Stimulated activated CD8-positive, alpha-beta memory T cell treated with anti-CD3 and anti-CD28 coated beads, Interleukin-15, amount 100 ng/mL, for 24 hours (primary cell): Measurements from ENCODE around the gene STX8.
"Not testable (repeated sequence)": the region's sequence is repeated elsewhere in the genome, so short reads cannot be mapped to it uniquely, and the experiment has no call there.

Experiments used
- DNase-seq: peaks from one replicate; pipeline ENCODE4 v3.0.0-alpha.2; 2020; ENCODE audit warnings: low read depth

STX8 gene

DNA sequence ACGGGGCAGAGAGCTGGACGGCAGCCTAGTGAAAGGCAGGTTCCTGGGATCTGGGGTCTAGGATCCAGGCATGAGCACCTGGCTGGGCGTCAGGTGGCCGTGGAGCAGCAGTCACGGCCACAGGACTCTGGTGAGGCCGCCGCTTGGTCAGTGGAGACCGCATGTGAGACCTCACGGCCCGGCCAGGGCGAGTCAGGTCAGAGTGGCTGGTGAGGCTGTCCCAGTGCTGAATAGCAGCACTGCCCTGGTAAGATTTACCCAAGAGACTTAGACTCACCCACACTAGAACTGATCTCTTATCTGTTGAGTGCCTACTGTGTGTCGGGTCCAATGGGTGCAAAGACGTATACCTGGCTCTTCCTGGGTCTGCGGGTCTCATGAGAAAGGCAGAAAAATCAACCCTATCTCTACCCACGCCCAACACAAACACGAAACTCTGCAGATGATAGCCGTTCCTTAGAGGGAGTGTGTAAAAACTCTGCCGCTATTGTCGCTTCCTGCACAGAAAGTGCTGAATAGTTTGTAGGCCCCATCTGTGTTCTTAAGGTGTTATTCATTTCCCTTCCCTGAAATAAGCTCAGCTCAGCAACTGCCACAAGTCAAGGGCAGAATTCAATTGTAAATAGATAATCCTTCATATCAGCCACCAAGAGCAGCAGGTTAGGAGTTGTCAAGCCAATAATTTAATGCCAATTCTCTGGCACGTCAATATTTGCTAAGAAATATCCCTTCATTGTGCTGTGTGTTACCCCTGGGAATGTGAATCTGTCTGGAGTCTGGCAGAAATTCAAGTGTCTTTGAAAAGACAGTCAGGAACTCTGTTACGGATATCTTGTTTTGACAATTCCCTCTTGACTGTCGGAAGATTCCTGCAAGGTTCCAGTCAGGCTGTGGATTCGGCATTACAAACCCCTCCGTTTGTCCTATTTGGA, 314.3 kb downstream of the STX8 start:
- no peak for DNase-seq

DNA sequence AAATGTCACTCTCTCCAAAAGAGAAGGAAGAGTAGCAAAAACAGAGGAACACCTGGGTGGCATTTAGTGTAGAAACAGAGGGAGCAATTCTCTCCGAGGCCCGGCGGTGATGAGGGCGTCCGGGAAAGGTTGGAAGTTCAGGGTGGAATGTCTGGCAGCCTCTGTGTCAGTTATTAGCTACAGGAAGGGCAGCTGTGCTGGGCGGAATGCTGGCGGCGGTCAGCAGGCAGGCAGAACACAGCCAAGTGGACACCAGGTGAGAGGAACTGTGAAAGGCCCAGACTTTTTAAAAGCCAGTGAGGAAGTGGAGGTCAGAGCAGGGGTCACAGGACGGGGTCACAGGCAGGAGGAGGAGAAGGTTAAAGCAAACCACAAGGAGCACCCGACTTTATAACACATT, 316.2 kb downstream of the STX8 start:
- DNase-seq: no peak

DNA sequence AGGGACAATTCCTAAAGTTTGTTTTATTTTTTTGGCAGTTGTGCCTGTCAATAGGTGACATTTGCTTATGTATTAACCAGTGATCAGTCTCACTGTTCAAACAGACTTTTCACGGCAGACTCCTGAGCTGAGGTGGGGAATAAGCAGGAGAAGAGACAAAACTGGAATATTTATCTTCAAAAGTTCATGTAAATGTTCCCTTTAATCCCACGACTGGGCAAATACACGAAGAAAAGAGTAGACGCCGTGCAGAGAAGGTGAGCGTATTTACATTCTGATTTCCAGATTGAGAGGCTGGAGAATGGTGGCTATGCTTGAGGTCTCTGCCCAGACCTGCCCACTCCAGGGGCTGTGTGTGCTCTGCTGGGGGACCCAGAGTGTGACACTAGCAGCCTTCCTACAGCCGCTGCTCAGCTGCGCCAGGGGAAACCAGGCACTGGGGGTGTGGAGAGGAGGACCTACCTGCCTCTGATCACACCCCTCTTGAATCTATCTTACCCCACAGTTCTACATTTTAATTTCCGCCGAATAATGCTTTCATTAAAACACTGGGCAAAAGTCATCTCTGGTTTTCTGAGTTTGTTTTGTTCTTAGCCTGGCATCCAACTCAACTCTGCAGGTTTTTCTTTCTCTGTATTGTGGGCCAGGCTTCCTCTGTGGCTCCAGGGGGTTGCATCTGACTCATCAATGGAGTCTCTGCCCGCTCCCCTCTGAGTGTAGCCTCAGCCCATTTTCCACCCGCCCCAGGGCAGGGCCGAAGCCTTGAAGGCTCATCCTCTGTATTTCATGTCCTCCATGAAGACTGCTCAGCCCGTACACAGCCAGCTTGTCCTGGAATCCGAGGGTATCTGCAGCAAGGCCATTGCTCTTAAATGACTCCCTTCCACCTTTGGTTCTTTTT, 317.3 kb downstream of the STX8 start:
- no peak for DNase-seq

DNA sequence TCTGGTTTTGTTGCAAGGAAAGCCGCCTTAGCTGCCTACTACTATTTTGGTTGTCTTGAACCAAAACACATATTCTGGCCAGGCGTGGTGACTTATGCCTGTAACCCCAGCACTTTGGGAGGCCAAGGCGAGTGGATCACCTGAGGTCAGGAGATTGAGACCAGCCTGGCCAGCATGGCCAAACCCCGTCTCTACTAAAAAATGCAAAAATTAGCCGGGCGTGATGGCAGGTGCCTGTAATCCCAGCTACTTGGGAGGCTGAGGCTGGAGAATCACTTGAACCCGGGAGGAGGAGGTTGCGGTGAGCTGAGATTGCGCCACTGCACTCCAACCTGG, 318.0 kb downstream of the STX8 start:
- DNase-seq: not testable (repeated sequence)

DNA sequence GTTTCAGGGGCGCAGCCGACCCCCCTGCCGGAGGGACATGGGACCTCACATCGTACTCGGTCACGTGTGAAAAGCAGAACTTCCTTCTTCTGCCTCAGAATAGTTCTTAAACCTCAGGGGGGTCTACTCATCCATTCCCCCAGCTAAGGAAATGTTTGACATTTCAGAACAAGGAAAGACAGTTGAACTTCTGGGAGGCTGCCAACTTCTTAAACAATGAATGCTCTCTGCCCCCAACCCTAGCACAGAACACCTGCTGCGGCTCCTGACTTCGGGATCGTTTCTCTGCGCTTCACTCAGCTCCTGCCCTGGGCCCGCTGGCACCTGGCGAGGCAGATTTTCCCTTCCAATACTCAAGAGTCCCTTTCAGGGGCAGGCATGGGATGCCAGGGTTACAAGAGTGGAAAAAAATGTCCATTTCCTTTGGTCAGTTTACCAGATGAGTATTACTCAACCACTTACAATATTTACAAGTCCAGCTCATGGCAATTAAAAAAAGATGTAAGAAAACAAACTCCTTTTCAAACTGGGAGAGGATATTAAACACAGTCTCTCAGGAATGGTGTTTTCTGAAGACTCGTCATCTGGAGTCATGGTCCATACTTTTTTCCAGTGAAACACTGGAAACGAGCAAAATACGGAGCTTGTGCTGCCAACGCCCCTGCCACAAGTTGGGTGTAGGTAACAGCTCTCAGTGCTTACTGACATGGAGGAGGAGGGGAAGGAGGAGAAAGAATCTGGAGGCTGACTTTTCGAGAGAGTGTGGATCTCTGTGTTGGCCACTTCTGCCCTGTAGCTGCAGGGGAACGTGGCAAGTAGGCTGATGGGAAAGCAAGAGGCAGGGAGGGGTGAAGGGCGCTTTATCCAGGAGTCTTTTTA, 318.6 kb downstream of the STX8 start:
- DNase-seq: no peak

DNA sequence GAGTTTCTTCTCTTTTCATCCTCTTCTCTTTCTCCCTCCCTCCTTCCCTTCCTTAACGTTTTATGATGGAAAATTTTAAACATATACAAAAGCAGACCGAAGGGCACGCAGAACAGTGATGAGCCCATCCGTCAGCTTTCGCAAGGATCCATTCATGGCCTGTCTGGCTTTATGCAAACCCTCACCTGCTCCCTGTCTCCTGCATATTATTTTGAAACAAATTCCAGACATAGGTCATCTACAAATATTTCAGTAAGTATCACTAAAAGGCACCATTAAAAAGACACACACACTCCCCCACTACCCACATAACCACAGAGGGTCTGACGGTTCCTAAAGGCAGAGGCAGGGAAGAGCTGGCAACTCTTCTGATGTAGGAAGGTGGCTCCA, 319.3 kb downstream of the STX8 start:
- DNase-seq: no peak

DNA sequence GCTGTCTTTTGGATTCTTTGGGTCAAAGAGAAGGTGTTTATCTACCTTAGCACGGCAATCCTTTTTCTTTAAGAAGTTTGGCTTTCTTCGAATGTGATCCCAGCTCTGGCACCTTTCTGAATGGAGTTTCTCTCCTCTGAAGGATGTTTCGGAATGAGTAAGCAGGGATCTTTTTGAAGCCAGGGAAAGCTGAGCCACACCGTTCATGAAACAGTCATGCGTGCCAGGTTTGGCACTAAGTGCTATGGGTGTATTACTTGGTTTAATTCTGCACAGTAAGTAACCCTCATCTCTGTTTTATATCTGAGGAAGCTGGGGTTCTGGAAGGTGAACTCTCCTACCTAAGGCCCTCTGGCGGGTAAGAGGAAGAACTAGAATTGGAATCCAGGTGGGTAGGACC, 319.8 kb downstream of the STX8 start:
- DNase-seq: no peak

DNA sequence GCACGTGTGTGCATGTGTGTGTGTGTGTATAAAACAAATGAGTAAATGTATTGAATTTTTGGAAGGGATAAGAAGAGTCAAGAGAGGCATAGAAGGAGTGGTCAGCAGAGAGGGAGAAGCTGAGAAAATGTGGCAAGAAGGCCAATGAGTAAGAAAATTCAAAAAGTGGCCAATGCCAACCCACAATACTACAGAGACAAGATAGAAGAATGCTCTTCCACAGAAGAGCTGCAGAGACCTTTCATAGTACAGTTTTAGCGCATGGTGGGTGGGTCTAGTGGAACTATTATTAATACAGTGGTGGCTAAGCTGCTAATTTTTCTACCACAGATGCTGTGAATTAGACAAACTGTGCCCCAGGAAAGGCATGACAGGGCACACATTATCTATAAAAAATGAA, 320.8 kb downstream of the STX8 start:
- DNase-seq: no peak

DNA sequence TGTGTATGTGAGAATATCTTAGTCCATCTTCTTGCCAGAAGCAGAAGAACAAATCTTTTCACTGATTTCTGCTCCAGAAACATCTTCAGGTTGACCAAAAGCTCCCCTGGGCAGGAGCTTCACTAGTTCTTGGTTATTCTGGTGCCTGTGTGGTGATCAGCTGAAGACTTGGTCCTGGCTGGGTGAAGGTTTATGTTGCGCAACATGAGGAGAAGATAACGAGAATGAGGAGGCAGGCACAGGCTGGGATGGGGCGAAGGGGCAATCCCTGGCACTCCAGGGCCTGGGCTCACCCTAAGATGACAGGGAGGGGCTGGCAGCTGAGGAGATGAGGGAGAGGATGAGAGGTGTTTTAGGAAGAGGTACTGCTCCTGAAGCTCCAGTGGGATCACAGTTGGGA, 322.3 kb downstream of the STX8 start:
- DNase-seq: no peak

DNA sequence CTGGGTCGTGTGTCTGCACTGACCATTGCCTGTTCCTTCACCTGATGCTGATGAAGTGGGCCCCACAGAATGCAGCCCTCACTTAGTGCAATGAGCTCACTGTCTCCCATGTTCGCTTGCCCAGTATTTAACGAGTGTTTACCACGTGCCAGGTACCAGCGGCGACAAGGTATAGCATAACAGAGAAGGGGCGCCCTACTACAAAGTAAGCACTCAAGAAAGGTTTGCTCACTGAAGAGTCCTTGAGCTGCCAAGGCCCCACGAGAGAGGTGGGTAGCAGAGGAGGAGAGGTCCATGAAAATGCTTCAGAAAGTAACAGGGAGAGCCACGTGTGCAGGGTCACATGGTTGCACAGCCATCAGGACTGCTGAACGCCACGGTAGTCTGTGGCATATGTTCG, 324.3 kb downstream of the STX8 start:
- no peak for DNase-seq

DNA sequence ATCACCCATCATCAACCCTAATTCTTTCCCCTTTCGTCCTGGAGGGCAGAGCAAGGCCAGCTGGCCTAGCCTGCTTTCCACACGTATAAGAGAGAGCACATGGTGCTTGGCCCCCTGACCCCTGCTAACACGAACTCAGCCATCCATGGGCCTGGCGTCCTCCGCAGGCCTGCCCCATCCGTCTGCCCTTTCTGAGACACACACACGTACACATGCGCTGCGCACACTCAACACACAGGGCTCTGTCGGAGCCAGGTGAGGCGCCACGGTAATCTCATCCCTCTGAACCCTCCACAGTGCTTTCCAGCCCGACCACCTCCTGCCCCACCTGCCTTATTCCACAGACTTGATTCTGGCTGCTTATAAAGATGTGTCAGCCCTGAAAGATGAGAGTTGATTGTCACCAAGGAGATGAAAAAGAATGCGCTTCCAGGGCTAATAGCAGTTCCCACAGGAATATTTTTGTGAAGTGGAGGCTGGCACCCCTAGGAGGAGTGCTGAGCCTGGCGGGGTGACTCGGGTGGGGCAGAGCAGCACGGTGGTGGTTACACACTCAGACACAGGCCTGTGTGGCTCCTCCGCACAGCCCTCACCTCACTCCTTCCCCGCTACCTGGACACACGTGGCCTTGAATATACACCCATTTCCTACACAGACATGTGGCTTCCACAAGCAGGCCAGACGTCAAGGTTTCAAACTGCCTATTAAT, 326.2 kb downstream of the STX8 start:
- no peak for DNase-seq

DNA sequence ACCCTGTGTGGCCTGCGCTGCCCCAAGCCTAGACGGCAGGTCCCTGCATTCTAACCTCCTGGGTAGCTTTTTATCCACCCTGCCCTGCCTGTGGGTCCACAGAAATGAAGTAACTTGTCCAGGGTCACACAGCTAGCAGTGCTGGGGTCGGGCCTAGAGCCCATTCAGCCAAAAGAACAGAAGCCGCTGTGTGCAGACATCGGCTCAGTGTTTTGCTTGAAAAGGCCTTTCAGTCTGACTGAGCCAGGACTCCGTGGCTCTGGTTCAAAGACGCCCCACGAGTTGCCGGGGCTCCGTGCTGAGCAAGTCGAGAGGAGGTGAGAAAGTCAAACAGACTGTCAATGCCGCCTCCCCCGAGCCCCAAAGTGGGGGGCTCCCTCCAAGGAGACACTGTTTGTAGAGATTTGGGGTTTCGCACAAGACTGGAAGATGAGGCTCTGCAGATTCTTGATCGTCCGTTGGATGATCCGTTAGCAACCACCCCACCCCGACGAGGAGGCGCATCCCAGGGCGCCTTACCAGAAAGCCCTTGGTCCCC, 328.1 kb downstream of the STX8 start:
- no peak for DNase-seq

DNA sequence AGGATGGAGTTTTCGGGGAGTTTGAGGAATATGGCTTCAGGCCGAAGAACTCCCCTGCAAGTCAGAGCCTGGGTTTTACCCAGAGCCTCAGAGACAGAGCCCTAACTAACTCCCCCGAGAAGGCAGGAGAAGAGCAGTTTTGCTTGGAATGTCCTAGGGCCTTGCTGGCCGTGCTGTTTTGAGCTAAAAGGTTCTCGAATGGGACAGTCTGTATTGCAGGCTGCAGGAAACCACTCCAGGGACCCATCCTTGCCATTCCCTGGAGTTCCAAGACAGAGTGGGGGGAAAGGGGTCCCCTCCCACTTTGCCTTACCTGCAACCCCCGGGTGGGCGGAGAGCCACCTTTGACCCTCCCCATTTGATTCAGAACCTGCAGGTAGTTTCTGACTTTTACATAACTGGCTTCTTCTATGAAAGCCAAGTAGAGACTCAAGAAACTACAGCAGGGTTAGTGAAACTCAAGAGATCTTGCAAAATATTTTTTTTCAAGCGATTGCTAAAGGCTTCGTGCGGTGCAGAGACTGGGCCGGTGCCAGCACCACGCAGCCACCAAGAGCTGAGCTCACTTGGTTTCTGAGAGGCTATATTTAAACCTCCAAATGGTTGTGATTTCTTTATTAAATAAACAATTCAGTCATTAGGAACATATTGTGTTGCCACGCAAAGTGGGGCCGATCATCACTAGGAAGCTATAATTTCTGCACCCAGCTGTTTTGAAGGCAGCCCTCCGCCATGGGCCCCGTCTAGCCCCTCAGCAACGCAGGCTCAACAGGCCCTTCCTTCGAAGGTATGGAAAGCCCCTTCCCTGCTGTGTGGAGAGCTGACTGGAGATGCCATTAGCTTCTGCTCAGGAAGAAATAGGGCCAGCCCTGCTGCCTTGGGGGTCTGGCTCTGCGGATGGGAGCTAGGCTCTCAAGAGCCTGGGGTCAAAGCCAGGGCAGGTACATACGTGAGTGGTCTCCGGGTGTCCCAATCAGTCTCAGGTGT, 331.3 kb downstream of the STX8 start:
- DNase-seq: no peak

DNA sequence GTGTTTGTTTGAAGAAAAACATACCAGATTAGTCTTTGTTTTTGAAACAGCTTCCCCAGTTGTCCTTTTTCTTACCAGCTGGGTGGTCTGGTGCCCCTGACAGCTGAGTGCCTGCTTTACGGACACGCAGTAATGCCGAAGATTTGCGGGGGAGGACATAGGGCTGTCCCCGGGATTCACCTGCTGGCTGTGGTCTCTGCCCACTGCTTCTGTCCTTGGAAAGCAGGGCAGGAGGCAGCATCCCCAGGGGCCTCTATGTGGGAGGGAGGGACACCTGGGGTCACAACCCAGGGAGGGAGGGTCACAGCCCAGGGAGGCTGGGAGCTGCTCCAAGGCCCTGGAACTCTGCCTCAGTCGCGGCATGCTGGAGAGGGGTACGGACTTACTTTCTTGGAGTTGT, 332.6 kb downstream of the STX8 start:
- DNase-seq: no peak

DNA sequence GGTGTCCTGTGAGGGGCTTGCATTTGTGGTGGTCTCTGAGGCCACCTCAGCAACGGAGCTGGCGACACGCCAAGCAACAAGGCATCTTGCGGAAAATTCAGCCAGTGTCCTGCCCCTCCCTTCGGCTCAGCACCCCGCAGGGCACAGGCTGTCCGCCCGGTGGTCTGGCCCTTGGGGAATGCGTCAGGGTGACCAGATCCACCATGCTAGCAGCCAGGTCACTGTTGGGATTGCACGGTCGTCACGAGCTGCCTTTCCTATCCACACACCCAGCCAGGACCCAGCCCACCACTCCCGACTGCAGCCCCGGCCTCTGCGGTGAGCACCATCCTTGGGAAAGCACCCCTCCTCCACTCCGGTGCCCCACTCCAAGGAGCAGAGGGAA, 333.1 kb downstream of the STX8 start:
- no peak for DNase-seq

DNA sequence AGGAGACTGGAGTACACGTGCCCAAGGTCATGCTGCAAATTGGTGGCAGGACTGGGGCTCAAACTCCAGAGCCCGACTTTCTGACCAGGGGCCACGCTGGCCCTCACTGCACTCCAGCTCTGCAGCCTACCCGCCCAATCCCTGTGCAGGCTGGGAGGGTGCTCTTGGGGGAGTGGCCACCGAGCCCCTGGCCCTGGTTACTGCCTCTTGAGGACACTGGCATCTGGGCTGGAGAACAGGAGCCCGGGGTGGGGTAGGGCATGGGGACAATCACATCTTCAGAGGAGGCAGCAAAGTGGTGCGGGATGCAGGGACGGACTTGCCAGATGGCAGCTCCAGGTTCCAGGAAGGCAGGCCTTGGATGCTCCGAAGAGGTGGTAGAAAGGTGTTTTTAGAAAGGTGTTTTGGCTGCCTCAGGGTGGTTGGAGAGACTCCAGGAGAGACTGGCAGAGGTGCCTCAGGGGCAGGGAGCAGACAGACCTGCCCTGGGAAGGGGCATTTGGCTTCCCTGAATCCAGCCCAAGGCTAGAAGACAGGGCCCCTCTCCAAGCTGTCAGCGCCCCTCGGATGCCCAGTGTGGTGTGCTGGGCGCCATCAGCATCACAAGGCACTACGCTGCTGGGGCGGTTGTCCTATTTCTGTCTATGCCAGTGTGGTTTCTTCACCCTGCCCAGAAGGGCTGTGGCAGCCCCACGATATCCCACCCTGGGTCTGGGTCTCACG, 333.7 kb downstream of the STX8 start:
- no peak for DNase-seq

DNA sequence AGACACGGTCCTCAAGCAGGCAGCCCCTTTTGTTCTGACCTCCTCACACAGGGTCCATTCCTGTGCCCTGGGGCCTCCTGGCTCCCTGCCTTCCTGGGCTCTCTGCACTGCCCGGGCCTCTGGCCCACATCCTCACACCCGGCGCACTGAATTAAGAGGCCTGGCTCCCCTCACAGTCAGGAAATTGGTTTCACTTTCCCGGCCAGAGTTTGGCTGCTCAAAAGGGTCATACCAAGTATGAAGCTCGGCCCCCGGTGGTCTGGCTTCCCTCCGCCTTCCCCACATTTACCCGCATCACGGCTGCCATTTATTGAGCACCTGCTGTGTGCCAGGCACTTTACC, 334.3 kb downstream of the STX8 start:
- DNase-seq: no peak

DNA sequence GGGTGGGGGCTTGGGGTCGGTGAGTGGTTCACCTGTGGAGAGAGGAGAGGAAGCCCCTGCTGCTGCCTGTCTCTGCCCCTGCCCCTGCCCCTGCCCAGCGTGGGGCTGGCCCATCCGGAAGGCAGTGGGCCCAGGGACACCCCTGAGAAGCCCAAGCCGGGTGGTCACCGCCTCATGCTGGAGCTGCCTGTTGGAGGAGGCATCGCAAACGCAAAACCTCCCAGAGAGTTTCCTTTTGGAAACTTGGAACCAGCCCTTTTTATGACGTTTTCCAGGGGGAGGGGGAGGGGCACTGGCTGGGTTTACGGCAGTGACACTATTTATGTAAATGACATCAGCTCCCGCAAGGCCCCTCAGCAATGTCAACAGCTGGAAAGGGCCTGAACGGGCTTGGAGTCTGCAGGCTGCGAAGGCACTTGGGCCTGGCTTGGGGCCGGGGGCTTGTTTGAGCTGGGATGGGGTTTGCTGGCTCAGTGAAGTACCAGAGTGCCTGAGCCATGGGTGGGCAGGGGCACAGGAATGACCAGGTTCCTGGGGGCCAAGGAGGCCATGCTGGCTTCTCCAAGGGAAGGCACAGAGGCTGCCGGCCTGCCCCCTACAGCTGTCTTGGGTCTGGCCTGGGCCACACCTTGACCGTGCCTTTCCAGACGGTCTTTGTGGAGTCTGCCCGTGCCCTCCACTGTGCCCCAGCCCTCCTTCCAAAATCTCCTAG, 334.8 kb downstream of the STX8 start:
- DNase-seq: no peak
